GM21423 (cell line): ENCODE data around the gene EEA1.
A peak's percentile ranks its signal among the peaks of the same experiment; 100 is the strongest.

Source experiments
- ATAC-seq: cut with Tn5 transposase; IDR thresholded peaks from one replicate; pipeline ENCODE4 v1.9.1; 2021; ENCODE audit warnings: mild to moderate bottlenecking, moderate library complexity; ENCODE audit not compliant: unreplicated experiment

Gene EEA1

GRCh38 chr12:92938638-92939037, 9.5 kb upstream of the EEA1 start:
- ATAC-seq, result no peak

- peak; percentile 60 for ATAC-seq
Observed at GRCh38 chr12:92938018-92938417, 8.9 kb upstream of the EEA1 start.

DNA sequence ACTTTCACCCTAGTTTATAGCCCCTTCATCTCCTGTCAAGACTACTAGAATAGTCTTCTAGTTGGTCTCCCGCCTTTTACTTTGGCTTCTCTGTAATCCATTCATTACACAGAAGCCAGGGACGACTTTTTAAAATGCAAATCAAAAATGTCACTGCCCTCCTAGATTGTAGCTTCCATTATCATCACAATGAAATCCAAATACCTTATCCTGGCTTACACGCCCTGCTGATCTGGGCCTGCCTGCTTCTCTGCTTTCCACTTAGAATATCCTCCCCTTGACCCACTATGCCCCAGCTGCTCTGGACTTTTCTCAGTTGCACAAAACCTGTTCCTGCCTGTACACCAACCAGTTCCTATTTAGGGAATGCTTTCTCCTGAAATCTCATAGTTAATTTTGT, 4.5 kb upstream of the EEA1 start:
- no peak for ATAC-seq

DNA sequence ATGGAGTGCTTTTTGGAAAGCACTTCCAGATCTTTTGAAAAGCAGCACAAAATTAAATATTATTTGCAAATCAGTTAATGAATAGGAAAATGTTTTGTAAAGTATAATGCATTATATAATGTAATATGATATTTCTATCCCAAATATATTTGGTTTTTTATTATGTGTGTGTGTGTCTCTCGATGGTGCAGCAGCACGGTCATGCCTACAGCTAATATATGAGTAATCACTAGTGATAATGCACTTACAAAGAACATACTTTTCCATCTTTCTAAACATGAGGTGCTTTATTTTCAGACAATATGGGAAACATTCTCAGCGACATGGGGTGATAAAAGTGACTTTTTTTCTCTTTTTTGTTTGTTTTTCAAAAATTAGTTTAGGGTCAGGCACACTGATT, 1.3 kb upstream of the EEA1 start:
- no peak for ATAC-seq

- no peak for ATAC-seq
Observed at GRCh38 chr12:92929983-92930382, 888 bp upstream of the EEA1 start.

- ATAC-seq, result peak; percentile 2
Observed at GRCh38 chr12:92928421-92928961, 604 bp downstream of the EEA1 start.

DNA sequence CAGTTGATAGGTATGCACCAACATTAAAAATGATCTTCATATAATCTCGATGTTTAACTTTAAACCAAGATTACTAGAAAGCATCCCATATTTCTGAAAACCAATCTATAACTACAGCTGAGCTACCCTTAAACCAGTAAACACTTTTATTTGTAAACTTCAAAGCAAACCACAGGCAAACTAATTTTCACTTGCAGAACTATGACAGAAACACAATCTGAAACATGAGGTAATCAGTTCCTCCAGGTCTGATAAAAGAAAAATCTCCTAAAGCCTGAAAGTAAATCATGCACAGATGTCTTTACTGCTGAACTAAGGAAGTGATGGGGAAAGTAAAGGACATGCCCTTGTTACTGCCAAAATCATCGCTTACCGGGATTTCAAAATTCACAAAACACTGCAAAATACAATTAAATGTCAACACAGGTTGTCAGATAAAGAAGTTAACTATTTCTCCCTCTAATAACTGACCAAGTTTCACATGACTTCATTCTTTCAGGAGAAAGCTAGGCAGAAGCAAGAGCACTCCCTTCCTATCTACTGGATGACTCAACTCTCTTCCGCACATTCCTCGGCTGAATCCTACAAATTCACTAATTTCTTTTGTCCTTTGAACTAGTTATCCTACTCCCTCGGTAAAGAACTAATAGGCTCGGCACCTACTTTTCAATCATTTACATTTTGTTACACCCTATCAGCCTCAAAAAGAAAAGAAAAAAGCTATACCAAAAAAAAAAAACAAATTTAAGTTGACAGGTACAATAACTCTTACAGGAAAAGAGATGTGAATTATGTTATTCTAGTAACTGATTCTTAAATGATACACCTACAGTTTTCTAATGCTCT, 1.4 kb downstream of the EEA1 start:
- no peak for ATAC-seq

DNA sequence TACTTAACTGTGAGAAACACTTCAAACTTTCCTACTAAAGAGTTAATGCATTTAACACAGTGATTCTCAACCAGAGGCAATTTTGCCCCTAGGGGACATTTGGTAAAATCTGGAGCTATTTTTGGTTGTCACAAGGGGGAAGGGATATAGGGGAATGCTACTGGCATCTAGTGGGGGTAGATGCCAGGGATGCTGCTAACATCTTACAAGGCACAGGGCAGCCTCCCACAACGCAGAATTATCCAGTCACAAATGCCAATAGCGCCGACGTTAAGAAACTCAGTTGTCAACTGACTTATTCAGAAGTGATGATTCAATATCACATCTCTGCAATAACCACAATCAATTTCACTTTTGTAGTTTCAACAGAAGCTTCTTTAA, 2.0 kb downstream of the EEA1 start:
- no peak for ATAC-seq

GRCh38 chr12:92926549-92926948, 2.5 kb downstream of the EEA1 start:
- ATAC-seq, result no peak

DNA sequence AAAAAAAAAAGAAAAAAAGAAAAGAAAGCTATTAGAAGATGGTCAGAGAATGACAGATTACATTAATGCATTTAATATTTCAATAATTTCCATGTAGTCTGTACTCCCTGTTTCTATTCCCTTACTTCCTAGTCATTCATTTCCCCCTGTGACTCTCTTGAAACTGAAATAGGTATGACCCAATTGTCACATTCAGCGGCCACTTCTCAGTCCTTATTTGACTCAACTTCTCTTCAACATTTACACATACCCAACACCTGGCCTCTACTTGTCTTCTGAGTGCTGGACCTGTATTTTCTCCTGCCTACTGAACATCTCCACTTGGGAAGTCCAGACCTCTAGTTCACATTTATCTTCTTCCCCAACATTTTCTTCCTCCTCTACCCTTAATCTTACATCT, 7.2 kb downstream of the EEA1 start:
- ATAC-seq, result peak; percentile 82

GRCh38 chr12:92915365-92915764, 13.7 kb downstream of the EEA1 start:
- no peak for ATAC-seq

- ATAC-seq, result no peak
Observed at GRCh38 chr12:92914170-92914569, 14.9 kb downstream of the EEA1 start.

GRCh38 chr12:92912672-92913071, 16.4 kb downstream of the EEA1 start:
- no peak for ATAC-seq

DNA sequence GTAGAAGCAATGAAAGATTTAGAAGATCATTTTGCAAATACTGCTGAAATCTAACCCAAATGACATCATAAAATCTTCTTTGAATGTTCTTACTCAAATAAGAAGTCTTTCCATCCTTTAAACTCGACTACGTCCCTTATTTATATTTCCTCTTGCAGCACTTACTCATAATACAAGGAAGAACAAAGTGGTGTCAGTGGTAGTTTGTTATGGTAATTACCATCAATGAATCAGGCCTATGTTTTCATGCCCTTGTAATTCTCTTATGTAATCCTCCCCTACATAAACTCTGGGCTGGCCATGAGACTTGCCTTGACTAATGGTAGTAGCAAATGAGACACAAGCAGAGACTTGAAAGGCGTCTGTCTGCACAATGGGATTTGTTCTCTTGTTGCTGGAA, 17.0 kb downstream of the EEA1 start:
- no peak for ATAC-seq

DNA sequence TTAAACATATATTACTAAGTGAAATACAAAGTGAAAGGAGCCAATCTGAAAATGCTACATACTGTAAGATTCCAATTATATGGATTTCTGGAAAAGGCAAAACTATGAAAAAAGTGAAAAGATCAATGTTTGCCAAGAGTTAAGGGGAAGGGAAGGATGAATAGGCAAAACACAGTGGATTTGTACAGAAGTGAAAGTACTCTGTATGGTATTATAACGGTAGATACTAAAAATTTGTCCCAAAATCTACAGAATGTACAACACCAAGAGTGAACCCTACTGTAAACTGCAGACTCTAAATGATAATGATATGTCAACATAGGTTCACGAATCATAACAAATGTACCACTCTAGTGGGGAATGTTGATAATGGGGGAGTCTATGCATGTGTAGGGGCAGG, 17.8 kb downstream of the EEA1 start:
- ATAC-seq, result no peak

DNA sequence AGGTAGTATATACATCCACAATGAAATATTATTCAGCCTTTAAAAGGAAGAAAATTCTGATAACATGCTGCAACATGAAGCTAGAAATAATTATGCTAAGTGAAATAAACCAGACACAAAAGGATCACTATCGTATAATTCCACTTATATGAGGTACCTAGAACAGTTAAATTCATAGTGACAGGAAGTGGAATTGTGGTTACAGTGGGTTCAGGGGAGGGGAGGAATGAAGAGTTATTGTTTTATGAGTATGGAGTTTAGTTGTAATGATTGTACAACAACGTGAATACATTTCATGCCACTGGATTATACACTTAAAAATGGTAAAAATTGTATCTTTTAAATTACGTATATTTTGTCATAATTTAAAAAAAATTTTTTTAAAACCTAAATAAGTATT, 21.0 kb downstream of the EEA1 start:
- ATAC-seq, result no peak

DNA sequence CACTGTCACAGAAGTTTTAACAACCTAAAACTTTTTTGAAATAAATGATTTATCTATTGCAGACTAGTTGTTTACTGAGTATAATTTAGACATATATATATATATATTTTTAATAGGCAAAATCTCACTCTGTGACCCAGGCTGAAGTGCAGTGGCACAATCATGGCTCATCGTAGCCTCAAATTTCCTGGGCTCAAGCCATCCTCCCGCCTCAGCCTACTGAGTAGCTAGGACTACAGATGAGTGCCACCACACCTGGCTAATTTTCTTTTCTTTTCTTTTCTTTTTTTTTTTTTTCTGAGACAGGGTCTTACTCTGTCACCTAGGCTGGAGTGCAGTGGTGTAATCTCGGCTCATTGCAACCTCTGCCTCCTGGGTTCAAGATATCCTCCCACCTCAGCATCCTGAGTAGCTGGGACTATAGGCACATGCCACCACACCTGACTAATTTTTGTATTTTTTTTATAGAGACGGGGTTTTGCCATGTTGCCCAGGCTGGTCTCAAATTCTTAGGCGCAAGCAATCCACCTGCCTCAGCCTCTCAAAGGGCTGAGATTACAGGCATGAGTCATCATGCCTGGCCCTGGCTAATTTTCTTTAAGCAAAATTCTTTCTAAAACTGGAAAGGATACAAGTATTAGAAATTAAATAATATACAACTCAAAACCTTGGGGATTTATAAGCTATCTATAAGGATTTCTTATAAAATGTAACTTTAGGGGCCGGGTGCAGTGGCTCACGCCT, 23.1 kb downstream of the EEA1 start:
- no peak for ATAC-seq

- ATAC-seq, result no peak
Observed at GRCh38 chr12:92905258-92905810, 23.8 kb downstream of the EEA1 start.

DNA sequence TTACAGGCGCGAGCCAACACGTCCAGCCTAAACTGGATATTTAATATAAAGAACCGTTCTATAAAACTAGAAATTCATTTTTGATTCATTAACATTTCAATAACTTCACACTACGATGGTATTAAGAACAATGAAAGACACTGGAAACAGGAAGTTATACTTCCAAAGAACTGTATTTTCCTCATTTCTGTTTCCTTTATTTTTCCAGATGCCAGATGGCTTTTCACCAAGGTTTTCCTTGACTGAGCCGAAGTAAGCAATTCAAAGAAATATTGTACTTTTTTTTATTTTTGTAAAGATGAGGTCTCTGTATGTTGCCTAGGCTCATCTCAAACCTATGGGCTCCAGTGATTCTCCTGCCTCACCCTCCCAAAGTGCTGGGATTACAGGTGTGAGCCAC, 28.2 kb downstream of the EEA1 start:
- no peak for ATAC-seq

DNA sequence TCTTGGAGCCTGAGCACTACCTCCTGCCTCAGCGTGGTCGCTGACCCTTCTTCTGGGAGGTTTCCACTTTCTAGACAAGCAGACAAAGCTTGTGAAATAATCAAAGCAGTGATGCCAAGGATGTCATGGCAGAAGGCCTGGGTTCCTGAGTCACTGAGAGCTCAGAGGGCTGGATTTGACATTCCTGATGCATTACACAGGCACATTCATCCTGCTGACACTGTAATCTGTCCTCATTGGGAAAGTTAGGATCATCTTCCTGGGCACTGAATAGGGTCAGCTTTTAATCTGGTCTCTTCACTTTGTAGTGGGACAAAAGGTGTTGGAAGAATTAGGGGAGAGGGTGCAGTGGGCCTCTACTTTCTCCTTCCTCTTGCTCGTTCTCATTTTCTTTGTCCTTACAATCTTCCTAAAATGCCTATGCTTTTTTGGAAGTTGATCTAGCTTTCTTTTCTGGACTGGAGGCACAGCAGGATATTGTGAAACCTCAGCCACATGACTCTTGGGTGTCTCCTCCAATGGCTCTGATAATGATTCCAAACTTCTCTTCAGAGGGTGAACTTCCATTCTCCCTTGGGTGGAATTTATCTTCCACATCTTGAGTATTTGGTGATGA, 29.6 kb downstream of the EEA1 start:
- no peak for ATAC-seq

GRCh38 chr12:92898755-92899154, 30.3 kb downstream of the EEA1 start:
- ATAC-seq, result no peak
